Ishikawa (cell line): ENCODE data around the gene NEK8.

Experiments used
- CEBPB ChIP-seq: IDR thresholded peaks from 2 replicates; pipeline ENCODE4 v1.6.1; 2012
- CREB1 ChIP-seq: IDR thresholded peaks from 2 replicates; pipeline ENCODE4 v1.6.1; 2012; ENCODE audit warnings: low read depth
- EGR1 ChIP-seq: IDR thresholded peaks from 2 replicates; pipeline ENCODE4 v1.6.1; 2012
- EP300 ChIP-seq: IDR thresholded peaks from 2 replicates; pipeline ENCODE4 v1.6.1; 2012; ENCODE audit warnings: borderline replicate concordance
- FOXM1 ChIP-seq: IDR thresholded peaks from 2 replicates; pipeline ENCODE4 v1.6.1; 2012; ENCODE audit warnings: low read depth, borderline replicate concordance
- NFIC ChIP-seq: IDR thresholded peaks from 2 replicates; pipeline ENCODE4 v1.6.1; 2012
- RAD21 ChIP-seq: IDR thresholded peaks from 2 replicates; pipeline ENCODE4 v1.6.1; 2012; ENCODE audit warnings: low read depth
- TAF1 ChIP-seq: IDR thresholded peaks from 2 replicates; pipeline ENCODE4 v1.6.1; 2012; ENCODE audit warnings: low read depth, mild to moderate bottlenecking
- TCF12 ChIP-seq: IDR thresholded peaks from 2 replicates; pipeline ENCODE4 v1.6.1; 2012; ENCODE audit warnings: low read depth
- TEAD4 ChIP-seq: IDR thresholded peaks from 2 replicates; pipeline ENCODE4 v1.6.1; 2012
- YY1 ChIP-seq: IDR thresholded peaks from 2 replicates; pipeline ENCODE4 v1.6.1; 2012; ENCODE audit warnings: low read depth
- ZBTB7A ChIP-seq: IDR thresholded peaks from 2 replicates; pipeline ENCODE4 v1.6.1; 2012; ENCODE audit warnings: low read depth
- TF ChIP-seq, protein P1 (sequence below): IDR thresholded peaks from 2 replicates; pipeline ENCODE4 v1.6.1; 2012
- TF ChIP-seq, protein P2 (sequence below): IDR thresholded peaks from 2 replicates; pipeline ENCODE4 v1.6.1; 2012; ENCODE audit warnings: low read depth, mild to moderate bottlenecking
- TF ChIP-seq, protein P3 (sequence below): IDR thresholded peaks from 2 replicates; pipeline ENCODE4 v1.6.1; 2012

NEK8 gene

DNA sequence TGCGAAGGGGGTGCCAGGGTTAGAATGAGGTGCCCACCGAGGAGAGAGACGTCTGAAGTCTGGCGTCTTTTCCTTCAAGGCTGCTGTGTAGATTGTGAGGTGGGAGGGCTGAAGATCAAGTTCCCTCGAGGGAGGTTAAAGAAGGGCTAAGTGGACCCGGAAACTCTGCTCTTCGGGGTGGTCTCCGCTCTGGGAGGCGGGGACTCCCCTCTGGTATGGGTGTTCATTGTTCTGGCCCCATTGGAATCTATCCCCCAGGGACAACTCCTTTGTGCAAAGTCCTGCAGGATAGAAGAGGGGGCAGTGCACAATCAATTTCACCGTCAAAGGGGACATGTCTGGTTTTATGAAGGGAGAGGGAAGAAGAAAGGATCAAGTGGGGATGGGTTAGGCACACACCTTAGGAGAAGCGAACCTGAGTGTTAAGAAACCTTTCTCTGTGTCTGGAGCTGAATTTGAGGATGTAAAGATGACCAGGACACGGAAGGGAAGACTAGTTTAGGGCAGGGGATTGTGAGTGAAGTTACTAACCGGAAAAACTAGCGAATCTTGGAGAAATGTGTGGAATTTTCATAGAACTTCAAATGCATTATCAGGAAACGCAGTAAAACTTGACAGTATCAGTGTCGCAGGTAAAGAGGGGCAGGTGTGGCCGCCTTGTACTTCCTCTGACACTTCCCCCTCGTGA is 10.1 kb upstream of the NEK8 start:
- no peak for TF ChIP-seq EP300
- TF ChIP-seq, protein P1, sequence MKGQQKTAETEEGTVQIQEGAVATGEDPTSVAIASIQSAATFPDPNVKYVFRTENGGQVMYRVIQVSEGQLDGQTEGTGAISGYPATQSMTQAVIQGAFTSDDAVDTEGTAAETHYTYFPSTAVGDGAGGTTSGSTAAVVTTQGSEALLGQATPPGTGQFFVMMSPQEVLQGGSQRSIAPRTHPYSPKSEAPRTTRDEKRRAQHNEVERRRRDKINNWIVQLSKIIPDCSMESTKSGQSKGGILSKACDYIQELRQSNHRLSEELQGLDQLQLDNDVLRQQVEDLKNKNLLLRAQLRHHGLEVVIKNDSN, result no peak
- TF ChIP-seq, protein P2, sequence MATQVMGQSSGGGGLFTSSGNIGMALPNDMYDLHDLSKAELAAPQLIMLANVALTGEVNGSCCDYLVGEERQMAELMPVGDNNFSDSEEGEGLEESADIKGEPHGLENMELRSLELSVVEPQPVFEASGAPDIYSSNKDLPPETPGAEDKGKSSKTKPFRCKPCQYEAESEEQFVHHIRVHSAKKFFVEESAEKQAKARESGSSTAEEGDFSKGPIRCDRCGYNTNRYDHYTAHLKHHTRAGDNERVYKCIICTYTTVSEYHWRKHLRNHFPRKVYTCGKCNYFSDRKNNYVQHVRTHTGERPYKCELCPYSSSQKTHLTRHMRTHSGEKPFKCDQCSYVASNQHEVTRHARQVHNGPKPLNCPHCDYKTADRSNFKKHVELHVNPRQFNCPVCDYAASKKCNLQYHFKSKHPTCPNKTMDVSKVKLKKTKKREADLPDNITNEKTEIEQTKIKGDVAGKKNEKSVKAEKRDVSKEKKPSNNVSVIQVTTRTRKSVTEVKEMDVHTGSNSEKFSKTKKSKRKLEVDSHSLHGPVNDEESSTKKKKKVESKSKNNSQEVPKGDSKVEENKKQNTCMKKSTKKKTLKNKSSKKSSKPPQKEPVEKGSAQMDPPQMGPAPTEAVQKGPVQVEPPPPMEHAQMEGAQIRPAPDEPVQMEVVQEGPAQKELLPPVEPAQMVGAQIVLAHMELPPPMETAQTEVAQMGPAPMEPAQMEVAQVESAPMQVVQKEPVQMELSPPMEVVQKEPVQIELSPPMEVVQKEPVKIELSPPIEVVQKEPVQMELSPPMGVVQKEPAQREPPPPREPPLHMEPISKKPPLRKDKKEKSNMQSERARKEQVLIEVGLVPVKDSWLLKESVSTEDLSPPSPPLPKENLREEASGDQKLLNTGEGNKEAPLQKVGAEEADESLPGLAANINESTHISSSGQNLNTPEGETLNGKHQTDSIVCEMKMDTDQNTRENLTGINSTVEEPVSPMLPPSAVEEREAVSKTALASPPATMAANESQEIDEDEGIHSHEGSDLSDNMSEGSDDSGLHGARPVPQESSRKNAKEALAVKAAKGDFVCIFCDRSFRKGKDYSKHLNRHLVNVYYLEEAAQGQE, result no peak
- TF ChIP-seq EGR1, result no peak
- TF ChIP-seq TCF12, result no peak

DNA sequence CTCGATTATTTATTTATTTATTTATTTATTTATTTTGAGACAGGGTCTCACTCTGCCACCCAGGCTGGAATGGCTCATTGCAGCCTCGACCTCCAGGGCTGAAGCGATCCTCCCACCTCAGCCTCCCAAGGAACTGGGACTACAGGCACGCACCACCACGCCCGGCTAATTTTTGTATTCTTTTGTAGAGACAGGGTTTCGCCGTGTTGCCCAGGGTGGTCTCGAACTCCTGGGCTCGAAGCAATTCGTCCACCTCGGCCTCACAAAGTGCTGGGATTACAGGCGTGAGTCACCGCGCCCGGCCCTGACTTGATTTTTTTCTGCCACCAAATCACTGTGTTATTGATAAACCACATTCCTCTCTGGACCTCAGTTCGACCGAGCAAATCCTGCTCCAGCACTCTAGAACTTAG is 9.6 kb upstream of the NEK8 start:
- TF ChIP-seq EP300, result no peak
- TF ChIP-seq NFIC, result no peak
- no peak for TF ChIP-seq EGR1
- TF ChIP-seq RAD21, result no peak
- TF ChIP-seq, protein P2, result no peak
- no peak for TF ChIP-seq CREB1
- TF ChIP-seq, protein P3, sequence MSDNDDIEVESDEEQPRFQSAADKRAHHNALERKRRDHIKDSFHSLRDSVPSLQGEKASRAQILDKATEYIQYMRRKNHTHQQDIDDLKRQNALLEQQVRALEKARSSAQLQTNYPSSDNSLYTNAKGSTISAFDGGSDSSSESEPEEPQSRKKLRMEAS, result no peak
- TF ChIP-seq, protein P1, result no peak
- no peak for TF ChIP-seq ZBTB7A
- no peak for TF ChIP-seq YY1
- TF ChIP-seq CEBPB, result no peak
- TF ChIP-seq TCF12, result no peak
- no peak for TF ChIP-seq FOXM1
- no peak for TF ChIP-seq TEAD4
- TF ChIP-seq TAF1, result no peak

DNA sequence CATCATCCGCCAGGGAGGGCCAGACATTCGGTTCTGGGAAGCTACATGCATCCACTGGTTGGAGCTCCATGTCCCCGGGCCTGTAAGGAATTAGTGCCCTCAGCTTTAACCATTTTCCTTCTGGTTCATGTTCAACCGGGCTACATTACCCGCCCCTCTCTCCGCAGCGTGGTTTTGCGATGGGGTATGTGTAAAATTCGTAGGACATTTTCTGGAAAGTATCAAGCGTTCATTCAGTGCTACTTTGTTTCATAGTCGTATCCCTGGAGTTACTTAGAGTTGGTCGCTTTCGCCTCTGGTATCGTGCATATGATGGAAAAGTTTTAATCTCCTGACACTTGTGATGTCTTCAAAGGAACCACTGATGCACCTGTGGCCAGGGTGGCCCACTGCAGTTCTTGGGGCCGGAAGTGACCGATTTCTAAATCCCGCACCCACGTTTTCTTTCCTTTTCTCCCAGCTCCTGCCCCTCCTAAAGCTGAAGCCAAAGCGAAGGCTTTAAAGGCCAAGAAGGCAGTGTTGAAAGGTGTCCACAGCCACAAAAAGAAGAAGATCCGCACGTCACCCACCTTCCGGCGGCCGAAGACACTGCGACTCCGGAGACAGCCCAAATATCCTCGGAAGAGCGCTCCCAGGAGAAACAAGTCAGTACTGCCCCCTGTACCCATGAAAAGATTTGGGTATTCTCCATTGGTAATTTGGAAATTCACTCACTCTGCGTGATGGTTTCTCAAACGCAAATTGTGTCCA is 8.2 kb upstream of the NEK8 start:
- no peak for TF ChIP-seq TCF12
- TF ChIP-seq FOXM1, result no peak
- no peak for TF ChIP-seq ZBTB7A
- TF ChIP-seq EP300, result no peak
- TF ChIP-seq, protein P2, result no peak

DNA sequence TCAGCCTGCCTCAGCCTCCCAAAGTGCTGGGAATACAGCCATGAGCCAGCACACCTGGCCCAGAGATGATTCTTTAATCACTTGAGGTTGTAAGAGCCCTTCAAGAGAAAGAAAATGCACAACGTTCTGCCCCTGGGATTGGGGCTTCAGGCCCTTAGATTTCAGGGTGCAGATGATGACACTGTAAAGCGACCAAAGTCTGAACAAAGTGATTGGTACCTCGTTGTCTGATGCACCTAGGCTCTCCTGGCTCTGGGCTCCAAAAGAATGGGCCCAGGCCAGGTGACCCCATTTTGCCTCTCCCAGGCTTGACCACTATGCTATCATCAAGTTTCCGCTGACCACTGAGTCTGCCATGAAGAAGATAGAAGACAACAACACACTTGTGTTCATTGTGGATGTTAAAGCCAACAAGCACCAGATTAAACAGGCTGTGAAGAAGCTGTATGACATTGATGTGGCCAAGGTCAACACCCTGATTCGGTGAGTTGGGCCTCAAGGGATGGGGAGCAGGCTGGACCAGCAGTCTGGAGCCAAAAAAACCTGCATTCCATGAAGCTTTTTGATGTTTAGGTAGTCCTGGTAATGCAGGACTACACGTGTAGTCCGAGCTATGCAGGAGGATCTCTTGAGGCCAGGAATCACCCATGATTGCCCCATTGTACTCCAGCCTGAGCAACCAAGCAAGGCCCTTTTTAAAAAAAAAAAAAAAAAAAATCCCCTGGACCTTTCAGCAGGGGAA is 6.0 kb upstream of the NEK8 start:
- TF ChIP-seq CREB1, result no peak
